Gastroesophageal sphincter (tissue), 4 donors: ENCODE measurements around the gene UBE2G2. TPM values are rescaled to one million over a fixed set of nuclear protein-coding genes. Genes with fewer than 3 reads are reported as not detected.

Experiments
- ATAC-seq: fragments of 150-250 bp; one replicate; pipeline ENCODE4 v1.9.1; 2016; ENCODE audit warnings: mild to moderate bottlenecking, moderate library complexity
- H3K27ac ChIP-seq, 4 donors: fragments of 200-600 bp; sonication (generic) in 3 of 4; 1 replicate in 3 of 4; 2 replicates in 1 of 4; pipeline ENCODE4 v1.5.1; 2016 to 2019
- H3K27me3 ChIP-seq: fragments of 200-600 bp; sonication (generic); one replicate; pipeline ENCODE4 v1.5.1; 2019
- H3K36me3 ChIP-seq, 2 donors: fragments of 200-600 bp; sonication (generic); one replicate each; pipeline ENCODE4 v1.5.1; 2019; ENCODE audit warnings: control low read depth in 1 of 2
- H3K4me1 ChIP-seq, 3 donors: fragments of 200-600 bp; sonication (generic); 1 replicate in 2 of 3; 2 replicates in 1 of 3; pipeline ENCODE4 v1.5.1; 2016 to 2019; ENCODE audit warnings: control low read depth in 2 of 3
- H3K4me3 ChIP-seq, 2 donors: fragments of 200-600 bp; sonication (generic); one replicate each; pipeline ENCODE4 v1.5.1; 2019; ENCODE audit warnings: mild to moderate bottlenecking in 1 of 2, moderate library complexity in 1 of 2
- H3K9me3 ChIP-seq, 3 donors: fragments of 200-600 bp; sonication (generic); one replicate each; pipeline ENCODE4 v1.5.1; 2017 to 2019; ENCODE audit warnings: control low read depth in 2 of 3
- CTCF ChIP-seq, 4 experiments: fragments of 200-600 bp in 2 of 4; fragments of 450-650 bp in 2 of 4; sonication (generic) in 1 of 4; IDR thresholded peaks; one replicate each; pipeline ENCODE4 v1.5.1; 2017 to 2019; ENCODE audit warnings: antibody characterized with exemption in 4 of 4, mild to moderate bottlenecking in 2 of 4, moderate library complexity in 2 of 4
- EP300 ChIP-seq: sonication (generic); formaldehyde crosslinking; IDR thresholded peaks from one replicate; pipeline ENCODE4 v1.6.1; 2017; ENCODE audit warnings: antibody characterized with exemption, mild to moderate bottlenecking
- POLR2A ChIP-seq, 2 donors: fragments of 450-650 bp; IDR thresholded peaks; one replicate each; pipeline ENCODE4 v1.6.1; 2017; ENCODE audit warnings: antibody characterized with exemption in 2 of 2, mild to moderate bottlenecking in 2 of 2, moderate library complexity in 1 of 2
- POLR2AphosphoS5 ChIP-seq: sonication (generic); formaldehyde crosslinking; IDR thresholded peaks from one replicate; pipeline ENCODE4 v1.6.1; 2017; ENCODE audit warnings: antibody characterized with exemption
- WGBS, 2 donors: methylation state at CpG; one replicate each; pipeline ENCODE4 v1.1.5; 2018; ENCODE audit warnings: low coverage in 1 of 2; 5-methylcytosine and 5-hydroxymethylcytosine counted together
- total RNA-seq, 4 donors: library from RNA; depleted of rRNA; stranded (reverse); fragments of >200 nt; gene quantifications; one replicate each; pipeline ENCODE4 v1.1.0, GENCODE V29; 2016

The UBE2G2 gene
- total RNA-seq, 4 donors from 2014 or later: 48.3 to 93.4 (median 83.9) TPM

- WGBS, 2 donors: 7 to 10% methylated on average over 10 to 18 of the region's 61 CpGs
- no peaks in the 10 kb centered on the region for H3K36me3 ChIP-seq
- no peaks in the 10 kb centered on the region for H3K9me3 ChIP-seq
- no peak for ATAC-seq
- no peak for TF ChIP-seq POLR2AphosphoS5
- no peak for TF ChIP-seq CTCF (IDR thresholded peaks at IDR 0.05)
- no peak for TF ChIP-seq POLR2A (IDR thresholded peaks at IDR 0.05)
- TF ChIP-seq EP300: no peak
- no peak overlapping the region for H3K4me3 ChIP-seq
- peaks cover 90% of the 10 kb centered on the region for H3K27me3 ChIP-seq
- H3K27ac ChIP-seq: no peak overlapping the region
- peaks cover 0 to 9% (median 0%) of the 10 kb centered on the region in 3 donors for H3K4me1 ChIP-seq
Observed at GRCh38 chr21:44723177-44724131, 78.2 kb downstream of the UBE2G2 start.

- 60 to 71% methylated on average over 1 to 4 of the region's 5 CpGs for WGBS, 2 donors
Observed at GRCh38 chr21:44722731-44723130, 78.9 kb downstream of the UBE2G2 start.

GRCh38 chr21:44720170-44720569 is 81.5 kb downstream of the UBE2G2 start:
- H3K4me1 ChIP-seq: peaks cover 0 to 9% (median 0%) of the 10 kb centered on the region in 3 donors
- no peak overlapping the region for H3K4me3 ChIP-seq
- TF ChIP-seq POLR2A (IDR thresholded peaks at IDR 0.05) (no peak), EP300 (no peak), POLR2AphosphoS5 (no peak), CTCF (IDR thresholded peaks at IDR 0.05) (no peak)
- H3K9me3 ChIP-seq: no peaks in the 10 kb centered on the region
- H3K27ac ChIP-seq: no peak overlapping the region
- no peaks in the 10 kb centered on the region for H3K36me3 ChIP-seq
- no peak for ATAC-seq
- 75 to 78% methylated on average over 1 to 2 of the region's 2 CpGs for WGBS, 2 donors
- peaks cover 66% of the 10 kb centered on the region for H3K27me3 ChIP-seq

More at GRCh38 chr21:44722731-44723130, 78.9 kb downstream of the UBE2G2 start:
- peaks cover 0 to 9% (median 0%) of the 10 kb centered on the region in 3 donors for H3K4me1 ChIP-seq
- ATAC-seq: no peak
- peaks cover 85% of the 10 kb centered on the region for H3K27me3 ChIP-seq
- no peak overlapping the region for H3K27ac ChIP-seq
- TF ChIP-seq EP300 (no peak), POLR2AphosphoS5 (no peak), POLR2A (IDR thresholded peaks at IDR 0.05) (no peak), CTCF (IDR thresholded peaks at IDR 0.05) (no peak)
- no peaks in the 10 kb centered on the region for H3K9me3 ChIP-seq
- H3K36me3 ChIP-seq: no peaks in the 10 kb centered on the region
- no peak overlapping the region for H3K4me3 ChIP-seq

Other genes with a start within 250 kb of the UBE2G2 start
- not detected for gene KRTAP10-3, start 243.0 kb downstream of the UBE2G2 start, total RNA-seq
- not detected for gene KRTAP10-4, start 228.1 kb downstream of the UBE2G2 start, total RNA-seq
- not detected for gene KRTAP10-5, start 221.2 kb downstream of the UBE2G2 start, total RNA-seq
- gene KRTAP10-6, start 209.3 kb downstream of the UBE2G2 start, total RNA-seq: not detected
- not detected for gene KRTAP10-7, start 201.2 kb downstream of the UBE2G2 start, total RNA-seq
- not detected for gene KRTAP10-8, start 189.7 kb downstream of the UBE2G2 start, total RNA-seq
- gene KRTAP10-9, start 174.7 kb downstream of the UBE2G2 start, total RNA-seq: not detected
- not detected for gene KRTAP10-10, start 164.5 kb downstream of the UBE2G2 start, total RNA-seq
- gene KRTAP10-11, start 155.4 kb downstream of the UBE2G2 start, total RNA-seq: not detected
- not detected for gene KRTAP12-4, start 147.2 kb downstream of the UBE2G2 start, total RNA-seq
- gene KRTAP12-3, start 143.9 kb downstream of the UBE2G2 start, total RNA-seq: not detected
- not detected for gene KRTAP12-2, start 134.9 kb downstream of the UBE2G2 start, total RNA-seq
- not detected for gene KRTAP12-1, start 119.7 kb downstream of the UBE2G2 start, total RNA-seq
- gene KRTAP10-12, start 104.6 kb downstream of the UBE2G2 start, total RNA-seq: not detected
- gene TSPEAR, start 90.2 kb downstream of the UBE2G2 start, total RNA-seq: not detected
- gene SUMO3, start 16.2 kb upstream of the UBE2G2 start, total RNA-seq: 10 to 100 TPM; 41.7 to 56.2 (median 53.7) TPM
- gene PTTG1IP, start 71.9 kb upstream of the UBE2G2 start, total RNA-seq: 100 to 1,000 TPM; 217 to 419 (median 313) TPM
- 100 to 1,000 TPM in 1 of 4 donors, 10 to 100 TPM in 3; 10.4 to 112 (median 41.4) TPM for gene ITGB2, start 119.1 kb upstream of the UBE2G2 start, total RNA-seq
- 10 to 100 TPM; 15.7 to 53.9 (median 36.4) TPM for gene SLX9, start 138.2 kb upstream of the UBE2G2 start, total RNA-seq